Measurements from ENCODE around the gene FAM20B. TPM values are rescaled to one million over a fixed set of nuclear protein-coding genes. Genes with fewer than 3 reads are reported as not detected.
A peak's percentile ranks its signal among the peaks of the same experiment; 100 is the strongest.

Gene FAM20B
- total and polyA plus RNA-seq, 2 of the 13 experiments (the other 11 are each of a cell fraction or from before 2014, with no cell fraction given), result 13.8 to 26.9 TPM

GRCh38 chr1:179002552-179003345, 22.9 kb upstream of the FAM20B start (continued):
- TF ChIP-seq, protein P1, sequence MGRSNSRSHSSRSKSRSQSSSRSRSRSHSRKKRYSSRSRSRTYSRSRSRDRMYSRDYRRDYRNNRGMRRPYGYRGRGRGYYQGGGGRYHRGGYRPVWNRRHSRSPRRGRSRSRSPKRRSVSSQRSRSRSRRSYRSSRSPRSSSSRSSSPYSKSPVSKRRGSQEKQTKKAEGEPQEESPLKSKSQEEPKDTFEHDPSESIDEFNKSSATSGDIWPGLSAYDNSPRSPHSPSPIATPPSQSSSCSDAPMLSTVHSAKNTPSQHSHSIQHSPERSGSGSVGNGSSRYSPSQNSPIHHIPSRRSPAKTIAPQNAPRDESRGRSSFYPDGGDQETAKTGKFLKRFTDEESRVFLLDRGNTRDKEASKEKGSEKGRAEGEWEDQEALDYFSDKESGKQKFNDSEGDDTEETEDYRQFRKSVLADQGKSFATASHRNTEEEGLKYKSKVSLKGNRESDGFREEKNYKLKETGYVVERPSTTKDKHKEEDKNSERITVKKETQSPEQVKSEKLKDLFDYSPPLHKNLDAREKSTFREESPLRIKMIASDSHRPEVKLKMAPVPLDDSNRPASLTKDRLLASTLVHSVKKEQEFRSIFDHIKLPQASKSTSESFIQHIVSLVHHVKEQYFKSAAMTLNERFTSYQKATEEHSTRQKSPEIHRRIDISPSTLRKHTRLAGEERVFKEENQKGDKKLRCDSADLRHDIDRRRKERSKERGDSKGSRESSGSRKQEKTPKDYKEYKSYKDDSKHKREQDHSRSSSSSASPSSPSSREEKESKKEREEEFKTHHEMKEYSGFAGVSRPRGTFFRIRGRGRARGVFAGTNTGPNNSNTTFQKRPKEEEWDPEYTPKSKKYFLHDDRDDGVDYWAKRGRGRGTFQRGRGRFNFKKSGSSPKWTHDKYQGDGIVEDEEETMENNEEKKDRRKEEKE (IDR thresholded peaks at IDR 0.05), result no peak
- no peak for TF ChIP-seq PHF5A (CRISPR knock-in tag; IDR thresholded peaks at IDR 0.05; ENCODE audit: low read depth, unreplicated experiment)
- TF ChIP-seq SMAD3 (CRISPR knock-in tag; IDR thresholded peaks at IDR 0.05), result peak; percentile 80; the same call in 1 of the 2 replicates
- no peak for TF ChIP-seq NFIB (CRISPR knock-in tag; IDR thresholded peaks at IDR 0.05; ENCODE audit: borderline replicate concordance)
- no peak; the same call in 1 of the 2 replicates for TF ChIP-seq ZNF777 (CRISPR knock-in tag; IDR thresholded peaks at IDR 0.05)
- TF ChIP-seq ZKSCAN1 (IDR thresholded peaks at IDR 0.05; ENCODE audit: low read length), result no peak
- TF ChIP-seq TCF12 (IDR thresholded peaks at IDR 0.05), result no peak
- TF ChIP-seq TCF12 (CRISPR knock-in tag; IDR thresholded peaks at IDR 0.05), result no peak
- peak; percentile 38; the same call in 1 of the 2 replicates for TF ChIP-seq ZNF430 (CRISPR knock-in tag; IDR thresholded peaks at IDR 0.05)
- 0 out of 2 replicates have a peak, but pooled peaks have one; percentile 18 for TF ChIP-seq ZNF441 (CRISPR knock-in tag; IDR thresholded peaks at IDR 0.05; ENCODE audit: borderline replicate concordance)
- TF ChIP-seq IRF9 (CRISPR knock-in tag; IDR thresholded peaks at IDR 0.05; ENCODE audit: borderline replicate concordance), result peak; percentile 73; the same call in 1 of the 2 replicates
- no peak for TF ChIP-seq NFE2L2 (IDR thresholded peaks at IDR 0.05; ENCODE audit: low read length)
- TF ChIP-seq CHD2 (IDR thresholded peaks at IDR 0.05; ENCODE audit: low read depth, low read length), result no peak
- TF ChIP-seq SNAI1 (CRISPR knock-in tag; IDR thresholded peaks at IDR 0.05; ENCODE audit: borderline replicate concordance), result no peak
- 0 out of 2 replicates have a peak, but pooled peaks have one; percentile 48 for TF ChIP-seq GTF3A (CRISPR knock-in tag; conservative IDR thresholded peaks at IDR 0.05)
- TF ChIP-seq CTCF (CRISPR knock-in tag; IDR thresholded peaks at IDR 0.05), result peak; percentile 96
- peak; percentile 44; the same call in 1 of the 2 replicates for TF ChIP-seq ZNF574 (CRISPR knock-in tag; IDR thresholded peaks at IDR 0.05)
- TF ChIP-seq ZBTB7A (CRISPR knock-in tag; IDR thresholded peaks at IDR 0.05), result peak; percentile 92
- TF ChIP-seq ZSCAN22 (CRISPR knock-in tag; IDR thresholded peaks at IDR 0.05), result no peak
- TF ChIP-seq MED13 (CRISPR knock-in tag; IDR thresholded peaks at IDR 0.05), result no peak
- TF ChIP-seq ZNF138 (CRISPR knock-in tag; IDR thresholded peaks at IDR 0.05; ENCODE audit: low read depth), result no peak
- no peak for TF ChIP-seq KMT2A (CRISPR knock-in tag; IDR thresholded peaks at IDR 0.05)
- TF ChIP-seq JUN (CRISPR knock-in tag; IDR thresholded peaks at IDR 0.05), result 0 out of 2 replicates have a peak, but pooled peaks have one; percentile 24
